Calu3 (cell line): ENCODE results near the gene TUBGCP2. TPM values are rescaled to one million over a fixed set of nuclear protein-coding genes. Genes with fewer than 3 reads are reported as not detected.

ENCODE experiments used
- BruUV-seq: library from RNA; stranded (reverse); fragments of 400-500 nt; replicated peaks from 2 replicates; lab custom pipeline; 2021; lab: Mats Ljungman, UMichigan
- CTCF ChIA-PET: fragments of 300-600 bp; sonication (Branson Sonifier 250); formaldehyde crosslinking; loops from one replicate; lab custom pipeline; 2022; ENCODE audit warnings: antibody characterized with exemption; lab: Charles Lee
- DNase-seq: peaks from one replicate; pipeline ENCODE4 v3.0.0; 2022
- H3K27ac Mint-ChIP-seq: one replicate; pipeline ENCODE4 v1.8.0; 2022; ENCODE audit warnings: mixed read lengths; ENCODE audit not compliant: unreplicated experiment
- H3K27me3 Mint-ChIP-seq: one replicate; pipeline ENCODE4 v1.8.0; 2022; ENCODE audit warnings: mixed read lengths; ENCODE audit not compliant: unreplicated experiment
- H3K36me3 Mint-ChIP-seq: one replicate; pipeline ENCODE4 v1.8.0; 2022; ENCODE audit warnings: mild to moderate bottlenecking, moderate library complexity, mixed read lengths; ENCODE audit not compliant: insufficient read depth, unreplicated experiment
- H3K4me1 Mint-ChIP-seq: one replicate; pipeline ENCODE4 v1.8.0; 2022; ENCODE audit warnings: mild to moderate bottlenecking, low read depth, mixed read lengths; ENCODE audit not compliant: unreplicated experiment
- H3K4me3 Mint-ChIP-seq: one replicate; pipeline ENCODE4 v1.8.0; 2022; ENCODE audit warnings: mild to moderate bottlenecking, low read depth, moderate library complexity, mixed read lengths; ENCODE audit not compliant: unreplicated experiment
- H3K9me3 Mint-ChIP-seq: one replicate; pipeline ENCODE4 v1.8.0; 2022; ENCODE audit warnings: low read depth, mixed read lengths; ENCODE audit not compliant: unreplicated experiment
- CTCF ChIP-seq: fragments of 200-600 bp; IDR thresholded peaks from one replicate; pipeline ENCODE4 v1.8.0; 2022; ENCODE audit warnings: antibody characterized with exemption; ENCODE audit not compliant: unreplicated experiment
- intact Hi-C: fragments of 100-400 bp; cut with micrococcal nuclease; formaldehyde crosslinking; loops from one replicate; pipeline ENCODE4 v1.10.0; 2022; ENCODE audit not compliant: unreplicated experiment
- total RNA-seq: library from RNA; stranded (reverse); gene quantifications from 2 replicates; pipeline ENCODE4 v1.2.3, GENCODE V29; 2022

The TUBGCP2 gene
- total RNA-seq, 1 experiment from 2014 or later = 47.2 TPM

- no peak for DNase-seq
- no peak overlapping the region for H3K4me3 Mint-ChIP-seq
- H3K27me3 Mint-ChIP-seq = no peaks in the 10 kb centered on the region
- H3K27ac Mint-ChIP-seq = no peak overlapping the region
- intact Hi-C loops = no loop called here
- no peak for TF ChIP-seq CTCF
- BruUV-seq = no TSS peak
- H3K4me1 Mint-ChIP-seq = no peaks in the 10 kb centered on the region
- H3K36me3 Mint-ChIP-seq = peaks cover 34% of the 10 kb centered on the region
- no peaks in the 10 kb centered on the region for H3K9me3 Mint-ChIP-seq
- CTCF ChIA-PET = no interaction called here
Measured at GRCh38 chr10:133295426-133296320, 13.0 kb downstream of the TUBGCP2 start.

- Mint-ChIP-seq H3K27me3 (no peaks in the 10 kb centered on the region), H3K27ac (no peak overlapping the region), H3K4me1 (no peaks in the 10 kb centered on the region), H3K9me3 (no peaks in the 10 kb centered on the region), H3K4me3 (no peak overlapping the region), H3K36me3 (peaks cover 26% of the 10 kb centered on the region)
- no peak for TF ChIP-seq CTCF
- no peak for DNase-seq
- intact Hi-C loops = no loop called here
- CTCF ChIA-PET = no interaction called here
- no TSS peak for BruUV-seq
Measured at GRCh38 chr10:133294189-133294588, 14.5 kb downstream of the TUBGCP2 start.

- CTCF ChIA-PET = no interaction called here
- H3K4me1 Mint-ChIP-seq = no peaks in the 10 kb centered on the region
- no peaks in the 10 kb centered on the region for H3K9me3 Mint-ChIP-seq
- no TSS peak for BruUV-seq
- no peak overlapping the region for H3K27ac Mint-ChIP-seq
- TF ChIP-seq CTCF = no peak
- no peak for DNase-seq
- H3K4me3 Mint-ChIP-seq = no peak overlapping the region
- intact Hi-C loops = no loop called here
- H3K36me3 Mint-ChIP-seq = peaks cover 29% of the 10 kb centered on the region
- no peaks in the 10 kb centered on the region for H3K27me3 Mint-ChIP-seq
Measured at GRCh38 chr10:133293810-133294119, 14.9 kb downstream of the TUBGCP2 start.

- no peak for TF ChIP-seq CTCF
- no peak overlapping the region for H3K4me3 Mint-ChIP-seq
- no peaks in the 10 kb centered on the region for H3K9me3 Mint-ChIP-seq
- CTCF ChIA-PET = no interaction called here
- H3K27me3 Mint-ChIP-seq = no peaks in the 10 kb centered on the region
- BruUV-seq = no TSS peak
- peaks cover 25% of the 10 kb centered on the region for H3K36me3 Mint-ChIP-seq
- H3K4me1 Mint-ChIP-seq = no peaks in the 10 kb centered on the region
- intact Hi-C loops = no loop called here
- no peak overlapping the region for H3K27ac Mint-ChIP-seq
- no peak for DNase-seq
Measured at GRCh38 chr10:133292919-133293809, 15.5 kb downstream of the TUBGCP2 start.
